SU-DHL-6 (cell line): ENCODE results near the gene NAA80.

Source experiments
- H2AFZ ChIP-seq: fragments of 200-600 bp; sonication (generic); 2 replicates; pipeline ENCODE4 v1.6.1; 2014; ENCODE audit warnings: low read depth, mild to moderate bottlenecking, moderate library complexity, mixed read lengths, antibody characterized with exemption, low read length; ENCODE audit not compliant: severe bottlenecking
- H3F3A ChIP-seq: fragments of 200-600 bp; shearing (Covaris generic); 2 replicates; pipeline ENCODE4 v1.6.0; 2016; ENCODE audit warnings: antibody characterized with exemption, mild to moderate bottlenecking; ENCODE audit not compliant: insufficient read depth
- H3K27ac ChIP-seq: fragments of 200-600 bp; sonication (generic); 2 replicates; pipeline ENCODE4 v1.5.1; 2016; ENCODE audit warnings: low read depth, mild to moderate bottlenecking, low read length, moderate library complexity, mixed read lengths
- H3K27me3 ChIP-seq: fragments of 200-600 bp; sonication (generic), shearing (Covaris generic); 2 replicates; pipeline ENCODE4 v1.6.0; 2014; ENCODE audit warnings: mild to moderate bottlenecking, low read length
- H3K36me3 ChIP-seq: fragments of 200-600 bp; sonication (generic); 2 replicates; pipeline ENCODE4 v1.6.1; 2014; ENCODE audit warnings: mild to moderate bottlenecking, low read length, mixed read lengths
- H3K4me2 ChIP-seq: fragments of 300-600, 200-600 bp; shearing (Covaris generic), sonication (generic); 2 replicates; pipeline ENCODE4 v1.6.0; 2014; ENCODE audit warnings: low read length, low read depth, mild to moderate bottlenecking; ENCODE audit not compliant: poor library complexity, severe bottlenecking
- H3K4me3 ChIP-seq: fragments of 200-600 bp; sonication (generic); 2 replicates; pipeline ENCODE4 v1.5.1; 2014; ENCODE audit warnings: antibody characterized with exemption, low read length, mild to moderate bottlenecking, mixed read lengths; ENCODE audit not compliant: insufficient read depth, poor library complexity, severe bottlenecking
- H3K79me2 ChIP-seq: fragments of 200-600 bp; sonication (generic); 2 replicates; pipeline ENCODE4 v1.6.1; 2014; ENCODE audit warnings: mild to moderate bottlenecking, low read length, moderate library complexity; ENCODE audit not compliant: insufficient read depth
- H3K9ac ChIP-seq: fragments of 200-600 bp; sonication (generic); 2 replicates; pipeline ENCODE4 v1.7.0; 2014; ENCODE audit warnings: mild to moderate bottlenecking, low read length
- H3K9me2 ChIP-seq: fragments of 200-600 bp; sonication (generic); replicated peaks from 2 replicates; pipeline ENCODE4 v1.6.1; 2014; ENCODE audit warnings: low read length; ENCODE audit not compliant: insufficient read depth
- H3K9me3 ChIP-seq: fragments of 200-600 bp; sonication (generic); 2 replicates; pipeline ENCODE4 v1.6.1; 2014; ENCODE audit warnings: low read length, mixed read lengths; ENCODE audit not compliant: insufficient read depth
- H4K20me1 ChIP-seq: fragments of 200-600 bp; sonication (generic); 2 replicates; pipeline ENCODE4 v1.6.1; 2014; ENCODE audit warnings: low read depth, mild to moderate bottlenecking, antibody characterized with exemption, low read length, moderate library complexity, mixed read lengths
- CTCF ChIP-seq: fragments of 200-600 bp; sonication (generic); IDR thresholded peaks from one replicate; pipeline ENCODE4 v1.5.1; 2017; ENCODE audit warnings: antibody characterized with exemption, mild to moderate bottlenecking, low read length, moderate library complexity; ENCODE audit not compliant: insufficient read depth, poor library complexity, severe bottlenecking
- EZH2phosphoT487 ChIP-seq: fragments of 200-600 bp; sonication (generic), shearing (Covaris generic); conservative IDR thresholded peaks from 2 replicates; pipeline ENCODE4 v1.6.1; 2018; ENCODE audit warnings: mild to moderate bottlenecking, antibody characterized with exemption, low read length, moderate library complexity, mixed read lengths

NAA80 gene

GRCh38 chr3:50251220-50251619 lies 48.0 kb downstream of the NAA80 start:
- Histone ChIP-seq H2AFZ (no peak overlapping the region), H3F3A (no peaks in the 10 kb centered on the region), H3K79me2 (peaks cover 48% of the 10 kb centered on the region), H3K4me2 (no peak overlapping the region), H3K27ac (no peak overlapping the region), H3K9me3 (no peaks in the 10 kb centered on the region), H3K9ac (no peak overlapping the region), H4K20me1 (no peaks in the 10 kb centered on the region), H3K36me3 (no peaks in the 10 kb centered on the region), H3K4me3 (no peak overlapping the region), H3K9me2 (no peaks in the 10 kb centered on the region), H3K27me3 (no peaks in the 10 kb centered on the region)
- TF ChIP-seq EZH2phosphoT487 (no peak), CTCF (no peak)

GRCh38 chr3:50250514-50250913 lies 48.7 kb downstream of the NAA80 start:
- Histone ChIP-seq H2AFZ (no peak overlapping the region), H3K4me3 (no peak overlapping the region), H3K9ac (no peak overlapping the region), H3K36me3 (no peaks in the 10 kb centered on the region), H3K4me2 (no peak overlapping the region), H4K20me1 (no peaks in the 10 kb centered on the region), H3K27ac (no peak overlapping the region), H3K9me3 (no peaks in the 10 kb centered on the region), H3K9me2 (no peaks in the 10 kb centered on the region), H3K79me2 (peaks cover 55% of the 10 kb centered on the region), H3F3A (no peaks in the 10 kb centered on the region), H3K27me3 (no peaks in the 10 kb centered on the region)
- no peak for TF ChIP-seq EZH2phosphoT487
- TF ChIP-seq CTCF = no peak

GRCh38 chr3:50249457-50249856 lies 49.7 kb downstream of the NAA80 start:
- Histone ChIP-seq H3K9me2 (no peaks in the 10 kb centered on the region), H3K27me3 (no peaks in the 10 kb centered on the region), H2AFZ (no peak overlapping the region), H3F3A (no peaks in the 10 kb centered on the region), H3K9ac (no peak overlapping the region), H4K20me1 (no peaks in the 10 kb centered on the region), H3K36me3 (no peaks in the 10 kb centered on the region), H3K27ac (no peak overlapping the region), H3K9me3 (no peaks in the 10 kb centered on the region), H3K4me3 (no peak overlapping the region), H3K79me2 (peaks cover 55% of the 10 kb centered on the region), H3K4me2 (no peak overlapping the region)
- TF ChIP-seq CTCF = no peak
- no peak for TF ChIP-seq EZH2phosphoT487

- no peak overlapping the region for H3K4me3 ChIP-seq
- H3K9ac ChIP-seq = no peak overlapping the region
- no peaks in the 10 kb centered on the region for H3K9me3 ChIP-seq
- TF ChIP-seq EZH2phosphoT487 = no peak
- TF ChIP-seq CTCF = no peak
- H3K79me2 ChIP-seq = peaks cover 58% of the 10 kb centered on the region
- H2AFZ ChIP-seq = no peak overlapping the region
- no peak overlapping the region for H3K27ac ChIP-seq
- H3K36me3 ChIP-seq = no peaks in the 10 kb centered on the region
- H3K27me3 ChIP-seq = no peaks in the 10 kb centered on the region
- no peaks in the 10 kb centered on the region for H3K9me2 ChIP-seq
- no peak overlapping the region for H3K4me2 ChIP-seq
- H4K20me1 ChIP-seq = no peaks in the 10 kb centered on the region
- H3F3A ChIP-seq = peaks cover 3% of the 10 kb centered on the region; the same call in 1 of the 2 replicates
Observed at GRCh38 chr3:50248387-50248786, 50.8 kb downstream of the NAA80 start.
